ENCODE results near the gene NLRP7.
"Not testable (repeated sequence)": the region's sequence is repeated elsewhere in the genome, so short reads cannot be mapped to it uniquely, and the experiment has no call there.

The NLRP7 gene

GRCh38 chr19:54919646-54920563 lies 27.4 kb downstream of the NLRP7 start:
- not testable (repeated sequence) for DNase-seq

DNA sequence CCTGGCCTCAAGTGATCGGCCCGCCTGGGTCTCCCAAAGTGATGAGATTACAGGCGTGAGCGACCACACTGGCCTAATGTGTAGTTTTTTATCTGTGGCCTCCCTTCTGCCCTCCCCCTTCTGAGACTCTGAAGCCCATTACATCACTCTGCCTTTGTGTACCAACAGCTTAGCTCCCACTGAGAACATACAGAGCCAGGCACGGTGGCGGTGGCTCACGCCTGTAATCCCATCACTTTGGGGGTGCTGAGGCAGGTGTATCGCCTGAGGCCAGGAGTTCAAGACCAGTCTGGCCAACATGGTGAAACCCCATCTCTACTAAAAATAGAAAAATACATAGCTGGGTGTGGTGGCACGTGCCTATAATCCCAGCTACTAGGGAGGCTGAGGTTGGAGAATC lies 28.8 kb downstream of the NLRP7 start:
- DNase-seq: no peak

- DNase-seq: no peak
These were observed 30.5 kb downstream of the NLRP7 start for GRCh38 chr19:54916822-54917221.

DNA sequence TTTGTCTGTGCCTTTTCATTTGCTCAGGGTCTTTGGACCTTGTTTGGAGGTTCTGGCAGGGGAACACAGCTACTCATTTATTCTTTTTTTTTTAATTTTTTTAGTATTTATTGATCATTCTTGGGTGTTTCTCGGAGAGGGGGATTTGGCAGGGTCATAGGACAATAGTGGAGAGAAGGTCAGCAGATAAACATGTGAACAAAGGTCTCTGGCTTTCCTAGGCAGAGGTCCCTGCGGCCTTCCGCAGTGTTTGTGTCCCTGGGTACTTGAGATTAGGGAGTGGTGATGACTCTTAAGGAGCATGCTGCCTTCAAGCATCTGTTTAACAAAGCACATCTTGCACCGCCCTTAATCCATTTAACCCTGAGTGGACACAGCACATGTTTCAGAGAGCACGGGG lies 39.4 kb downstream of the NLRP7 start:
- not testable (repeated sequence) for DNase-seq

- DNase-seq: no peak
These were observed 40.5 kb downstream of the NLRP7 start for GRCh38 chr19:54906819-54907218.

DNA sequence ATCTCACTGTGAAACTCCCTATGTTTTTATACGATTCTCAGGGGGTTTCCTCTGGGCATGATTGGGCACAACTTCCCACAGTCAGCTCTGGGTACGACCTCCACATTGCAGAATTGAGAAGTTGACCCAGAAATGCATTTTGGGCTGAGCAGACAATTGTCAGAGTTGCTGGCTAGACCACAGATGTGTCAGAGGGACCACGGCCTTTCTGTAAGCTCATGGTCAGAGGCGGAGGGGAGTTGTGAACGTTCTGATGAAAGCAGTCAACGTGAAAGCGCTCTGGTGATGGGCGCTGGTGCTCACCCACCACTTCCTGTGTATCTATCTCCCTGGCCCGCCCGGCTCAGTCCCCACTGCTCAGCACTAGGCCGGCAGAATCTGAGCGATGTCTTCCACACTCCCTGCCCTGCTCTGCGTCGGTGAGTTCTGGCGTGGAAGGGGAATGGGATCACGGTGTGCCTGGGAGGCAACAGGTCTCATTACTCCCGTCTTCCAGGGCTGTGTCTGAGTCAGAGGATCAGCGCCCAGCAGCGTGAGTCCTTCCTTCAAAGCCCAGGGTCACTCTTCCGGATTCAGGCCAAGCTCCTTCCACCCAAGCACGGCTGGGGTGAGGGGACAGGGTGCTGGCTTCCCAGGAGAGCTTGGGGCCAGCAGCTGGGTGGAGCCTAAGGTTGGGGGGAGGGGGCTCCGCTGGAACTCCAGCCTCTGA lies 41.4 kb downstream of the NLRP7 start, which contains the start of gene NCR1:
Gene NCR1 (plus strand): TSS at position 346 of the 709 bp plus-strand sequence. CDS start 40 bp downstream, at position 386.
- DNase-seq: no peak

DNA sequence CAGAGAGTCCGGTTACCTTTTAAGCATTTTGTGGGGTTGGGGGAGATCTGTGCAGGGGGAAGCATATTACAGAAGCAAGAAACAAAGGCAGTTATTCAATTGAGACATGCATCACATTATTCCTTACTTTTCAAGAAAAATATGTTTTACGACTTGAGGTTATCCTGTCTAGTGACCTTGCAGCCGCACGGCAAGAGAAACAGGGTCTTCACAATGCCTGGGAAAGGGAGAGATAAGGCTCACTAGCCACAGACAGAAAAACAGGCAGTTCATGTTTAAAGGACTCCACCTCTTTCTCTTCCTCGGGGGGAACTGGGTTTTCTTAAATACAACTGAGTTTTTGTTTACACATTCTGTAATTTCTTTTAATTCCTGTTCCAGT lies 41.9 kb downstream of the NLRP7 start:
- no peak for DNase-seq

DNA sequence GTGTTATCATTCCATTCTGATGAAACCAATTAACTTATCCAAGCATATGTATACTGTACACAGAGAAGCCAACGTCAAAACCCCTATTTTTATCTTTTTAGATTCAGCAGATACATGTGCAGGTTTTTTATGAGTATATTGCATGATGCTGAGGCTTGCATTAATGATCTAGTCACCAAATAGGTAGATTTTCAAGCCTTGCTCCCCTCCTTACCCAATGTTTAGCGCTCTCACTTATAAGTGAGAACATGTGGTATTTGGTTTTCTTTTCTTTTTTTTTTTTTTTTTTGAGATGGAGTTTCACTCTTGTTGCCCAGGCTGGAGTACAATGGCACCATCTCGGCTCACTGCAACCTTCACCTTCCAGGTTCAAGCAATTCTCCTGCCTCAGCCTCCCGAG lies 43.1 kb downstream of the NLRP7 start:
- DNase-seq: not testable (repeated sequence)

GRCh38 chr19:54903303-54903702 lies 44.0 kb downstream of the NLRP7 start:
- DNase-seq: no peak

DNA sequence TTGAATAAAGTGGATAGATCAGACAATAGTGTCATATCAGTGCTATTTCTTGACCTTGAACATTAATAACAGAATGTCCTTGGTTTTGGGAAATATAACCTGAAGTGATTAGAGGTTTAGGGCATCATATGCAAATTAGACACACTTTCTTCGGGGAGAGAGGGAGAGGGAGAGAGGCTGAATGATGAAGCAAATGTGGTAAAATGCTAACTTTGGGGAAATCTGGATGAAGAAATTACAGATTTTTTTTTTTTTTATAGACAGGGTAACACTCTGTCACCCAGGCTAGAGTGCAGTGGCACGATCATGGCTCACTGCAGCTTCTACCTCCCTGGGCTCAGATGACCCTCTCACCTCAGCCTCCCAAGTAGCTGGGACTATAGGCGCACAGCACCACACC lies 45.3 kb downstream of the NLRP7 start:
- DNase-seq: no peak

GRCh38 chr19:54901153-54901552 lies 46.2 kb downstream of the NLRP7 start:
- not testable (repeated sequence) for DNase-seq

DNA sequence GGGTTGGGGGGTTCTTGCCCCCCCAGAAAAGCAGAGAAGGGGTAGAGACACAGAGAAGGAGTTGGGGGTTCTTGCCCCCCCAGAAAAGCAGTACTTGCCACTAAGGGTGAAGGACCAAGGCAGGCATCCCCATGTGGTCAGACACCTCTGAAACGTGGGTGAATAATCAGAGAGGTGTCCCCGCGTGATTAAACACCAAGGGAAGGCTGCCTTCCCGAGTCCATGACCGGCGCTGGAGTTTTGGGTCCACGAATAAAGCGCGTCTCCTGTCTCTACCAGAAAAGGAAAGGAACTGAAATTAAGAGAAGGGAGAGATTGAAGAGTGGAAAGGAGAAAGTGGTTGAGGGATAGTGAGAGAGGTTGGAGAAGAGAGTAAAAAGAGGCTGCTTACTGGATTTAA lies 47.7 kb downstream of the NLRP7 start:
- not testable (repeated sequence) for DNase-seq

- not testable (repeated sequence) for DNase-seq
These were observed 48.6 kb downstream of the NLRP7 start for GRCh38 chr19:54898685-54899084.

- no peak for DNase-seq
These were observed 51.3 kb downstream of the NLRP7 start for GRCh38 chr19:54896036-54896435.

DNA sequence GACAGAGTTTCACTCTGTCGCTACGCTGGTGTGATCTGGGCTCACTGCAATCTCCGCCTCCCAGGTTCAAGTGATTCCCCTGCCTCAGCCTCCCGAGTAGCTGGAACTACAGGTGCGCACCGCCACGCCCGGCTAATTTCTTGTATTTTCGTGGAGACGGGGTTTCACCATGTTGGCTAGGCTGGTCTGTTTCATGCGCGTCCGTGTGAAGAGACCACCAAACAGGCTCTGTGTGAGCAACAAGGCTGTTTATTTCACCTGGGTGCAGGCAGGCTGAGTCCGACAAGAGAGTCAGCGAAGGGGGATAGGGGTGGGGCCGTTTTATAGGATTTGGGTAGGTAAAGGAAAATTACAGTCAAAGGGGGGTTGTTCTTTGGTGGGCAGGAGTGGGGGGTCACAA lies 53.2 kb downstream of the NLRP7 start:
- DNase-seq: not testable (repeated sequence)

- no peak for DNase-seq
These were observed 53.9 kb downstream of the NLRP7 start for GRCh38 chr19:54893406-54893805.

GRCh38 chr19:54889566-54889965 lies 57.8 kb downstream of the NLRP7 start:
- DNase-seq: no peak

- DNase-seq: no peak
These were observed 59.1 kb downstream of the NLRP7 start for GRCh38 chr19:54888239-54888638.

- no peak for DNase-seq
These were observed 64.1 kb downstream of the NLRP7 start for GRCh38 chr19:54883228-54883627.

- no peak for DNase-seq
These were observed 64.6 kb downstream of the NLRP7 start for GRCh38 chr19:54882758-54883157.

DNA sequence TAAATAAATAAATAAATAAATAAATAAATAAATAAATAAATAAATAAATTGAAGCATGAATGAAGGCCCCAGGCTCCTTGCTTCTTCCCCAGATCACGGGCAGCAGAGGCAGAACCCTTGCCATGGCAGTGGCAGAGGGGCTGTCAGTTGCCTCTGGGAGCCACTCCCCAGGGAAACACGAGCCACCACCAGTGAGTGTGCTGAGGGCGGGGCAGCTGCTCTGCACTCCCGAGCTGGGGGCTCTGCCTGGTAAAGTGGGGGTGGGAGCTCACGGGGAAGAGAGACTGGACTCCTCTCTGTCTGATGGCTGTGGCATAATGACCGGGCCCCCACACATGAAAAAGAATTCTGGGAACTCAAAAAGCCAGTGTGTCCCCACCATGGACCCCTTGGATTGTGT lies 65.4 kb downstream of the NLRP7 start:
- no peak for DNase-seq

DNA sequence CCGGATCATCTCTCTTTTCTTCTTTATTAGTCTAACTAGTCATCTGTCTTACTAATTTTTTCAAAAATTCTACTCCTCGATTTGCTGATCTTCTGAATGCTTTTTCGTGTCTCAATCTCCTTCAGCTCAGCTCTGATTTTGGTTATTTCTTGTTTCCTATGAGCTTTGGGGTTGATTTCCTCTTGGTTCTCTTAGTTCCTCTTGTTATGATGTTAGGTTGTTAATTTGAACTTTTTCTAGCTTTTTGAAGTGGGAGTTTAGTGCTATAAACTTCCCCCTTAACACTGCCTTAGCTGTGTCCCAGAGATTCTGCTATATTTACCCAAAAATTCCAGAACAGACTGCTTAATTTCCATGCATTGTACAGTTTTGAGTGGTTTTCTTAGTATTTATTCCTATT lies 69.9 kb downstream of the NLRP7 start:
- DNase-seq: no peak

DNA sequence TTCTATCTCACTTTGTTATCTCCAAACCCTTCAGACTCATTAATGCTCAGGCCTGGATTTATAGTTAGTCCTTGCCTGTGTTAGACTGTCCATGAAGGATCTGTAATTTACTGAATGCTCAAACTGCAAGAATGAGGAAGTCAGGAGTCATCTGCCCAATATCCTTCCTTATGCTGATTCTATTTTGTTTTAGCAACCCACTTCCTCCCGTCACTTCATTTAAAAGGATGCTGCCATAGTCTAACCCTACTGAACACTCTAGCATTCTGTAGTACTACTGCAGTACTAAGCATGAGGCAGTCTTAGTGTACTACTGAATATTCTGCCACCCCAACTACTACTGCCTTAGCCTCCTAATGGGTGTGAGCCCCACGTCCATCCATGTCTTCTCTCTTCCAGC lies 71.8 kb downstream of the NLRP7 start:
- DNase-seq: no peak

- DNase-seq: no peak
These were observed 73.3 kb downstream of the NLRP7 start, which contains the start of gene FCAR for GRCh38 chr19:54873990-54874389. FCAR (plus strand) TSS chr19:54874235; CDS start chr19:54874290, 55 bp downstream.

Measured in cortex of kidney (tissue), 1 donor.